ENCODE measurements around the gene LRP1B.

- TF ChIP-seq TAF1 (IDR thresholded peaks at IDR 0.05; ENCODE audit: borderline replicate concordance, insufficient read depth, low read length) (no peak), FOXP2 (optimal IDR thresholded peaks at IDR 0.05; ENCODE audit: borderline replicate concordance, extremely low read depth, extremely low read length, insufficient read depth) (no peak), REST (IDR thresholded peaks at IDR 0.05; ENCODE audit: insufficient read depth in 1 of 2, low read depth in 2 of 2, low read length in 2 of 2) (no peak), SIN3A (IDR thresholded peaks at IDR 0.05; ENCODE audit: borderline replicate concordance, insufficient read depth, low read length) (no peak), POLR2AphosphoS5 (IDR thresholded peaks at IDR 0.05; ENCODE audit: low read depth, low read length) (no peak)
These were observed 548.6 kb downstream of the LRP1B start for GRCh38 chr2:141582213-141582612.

All from PFSK-1 (cell line).